HG03469 (cell line): Measurements from ENCODE around the gene PTPN3.
"Not testable (repeated sequence)": the region's sequence is repeated elsewhere in the genome, so short reads cannot be mapped to it uniquely, and the experiment has no call there.

Source experiments
- ATAC-seq: cut with Tn5 transposase; IDR thresholded peaks from one replicate; pipeline ENCODE4 v1.9.1; 2021; ENCODE audit warnings: mild to moderate bottlenecking, moderate library complexity, moderate number of reproducible peaks; ENCODE audit not compliant: unreplicated experiment

PTPN3 gene

DNA sequence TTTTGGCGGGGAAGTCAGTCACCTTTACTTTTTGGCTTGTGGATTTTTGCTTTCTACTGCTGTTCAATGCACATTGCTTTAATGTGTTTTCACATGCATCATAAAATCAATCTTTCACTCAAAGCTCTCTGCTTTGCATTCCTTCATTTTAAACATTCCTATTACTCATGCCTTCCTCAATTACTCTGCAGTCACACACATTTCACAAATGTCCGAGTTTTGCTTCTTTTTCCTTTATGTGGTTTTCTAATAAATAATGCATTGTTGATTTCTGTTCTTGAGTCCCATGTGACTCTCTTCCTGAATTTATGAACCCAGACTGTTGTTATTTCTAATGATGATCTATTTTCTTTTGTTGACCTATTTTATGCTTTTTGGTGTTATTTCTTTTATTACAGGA is 95.0 kb downstream of the PTPN3 start:
- no peak for ATAC-seq

DNA sequence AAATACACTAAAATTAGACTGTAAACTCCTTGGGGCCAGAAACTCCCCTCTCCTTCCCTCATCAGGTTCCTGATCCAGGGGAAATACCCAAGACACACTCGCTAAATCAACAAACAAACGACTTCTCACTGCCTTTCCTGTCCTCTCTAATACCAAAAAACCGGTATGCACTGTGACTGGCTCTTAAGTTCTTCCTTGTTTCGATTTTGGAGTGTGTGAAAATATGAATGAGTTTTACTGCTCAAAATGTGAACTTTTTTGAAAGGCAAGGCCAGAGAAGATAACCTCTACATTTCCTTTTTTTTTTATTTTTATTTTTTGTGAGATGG is 96.2 kb downstream of the PTPN3 start:
- ATAC-seq = no peak

DNA sequence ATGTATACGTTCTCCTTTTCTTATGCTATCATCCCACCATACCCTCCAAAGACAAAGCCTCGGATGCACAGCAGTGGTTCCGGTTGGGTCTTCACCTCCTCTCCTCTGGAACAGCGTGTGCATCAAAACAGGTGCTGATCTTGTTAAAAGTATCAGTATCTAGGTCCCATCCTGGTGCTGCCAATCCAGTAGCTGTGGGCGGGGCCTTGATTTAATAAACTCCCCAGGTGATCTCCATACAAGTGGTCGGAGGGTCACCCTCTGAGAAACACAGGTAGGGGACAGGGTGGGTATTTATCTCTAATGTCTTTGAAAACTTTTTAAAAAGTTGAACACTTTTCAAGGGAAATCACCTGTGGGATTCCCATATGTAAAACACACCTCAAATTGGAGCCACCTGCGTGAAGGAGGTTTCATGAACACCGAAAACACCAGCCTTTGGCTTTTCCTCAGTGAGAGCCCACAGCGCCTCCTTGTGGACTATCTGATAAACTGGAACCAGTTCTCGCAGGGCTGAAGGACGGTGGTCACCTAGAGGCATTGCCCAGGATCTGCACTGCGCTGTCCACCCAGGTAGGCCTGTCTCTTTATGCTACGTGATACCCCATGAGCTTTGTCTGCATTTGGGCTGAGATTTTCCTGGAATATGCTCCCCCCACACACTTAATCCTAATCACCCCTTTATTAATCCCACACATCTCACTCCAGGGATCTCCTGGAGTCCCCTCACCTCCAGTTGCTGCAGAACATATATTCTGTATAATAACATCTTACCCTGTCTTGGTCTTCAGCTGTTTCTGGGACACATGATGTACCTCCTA is 96.7 kb downstream of the PTPN3 start:
- no peak for ATAC-seq

DNA sequence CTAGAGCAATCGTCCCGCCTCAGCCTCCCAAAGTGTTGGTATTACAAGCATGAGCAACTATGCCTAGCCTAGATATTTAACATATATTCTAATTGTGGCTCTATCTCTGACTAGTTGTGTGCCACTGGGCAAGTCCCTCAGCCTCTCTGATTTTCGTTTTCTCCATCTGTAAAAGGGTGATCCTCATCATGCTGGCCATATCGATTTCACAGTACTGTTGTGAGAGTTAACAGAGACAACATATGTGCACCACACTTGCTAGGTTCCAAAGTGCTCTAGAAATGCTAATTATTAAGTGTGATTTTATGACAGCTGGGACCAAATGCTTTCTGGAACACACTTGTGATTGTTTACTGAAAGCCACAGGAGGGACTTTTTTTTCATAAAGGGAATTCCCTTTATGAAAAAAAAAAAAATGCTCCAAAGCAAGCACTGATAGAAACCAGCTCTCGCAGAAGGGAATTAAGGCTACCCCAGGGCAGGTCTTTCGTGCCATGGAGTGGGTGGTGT is 98.8 kb downstream of the PTPN3 start:
- peak; percentile 63 for ATAC-seq

DNA sequence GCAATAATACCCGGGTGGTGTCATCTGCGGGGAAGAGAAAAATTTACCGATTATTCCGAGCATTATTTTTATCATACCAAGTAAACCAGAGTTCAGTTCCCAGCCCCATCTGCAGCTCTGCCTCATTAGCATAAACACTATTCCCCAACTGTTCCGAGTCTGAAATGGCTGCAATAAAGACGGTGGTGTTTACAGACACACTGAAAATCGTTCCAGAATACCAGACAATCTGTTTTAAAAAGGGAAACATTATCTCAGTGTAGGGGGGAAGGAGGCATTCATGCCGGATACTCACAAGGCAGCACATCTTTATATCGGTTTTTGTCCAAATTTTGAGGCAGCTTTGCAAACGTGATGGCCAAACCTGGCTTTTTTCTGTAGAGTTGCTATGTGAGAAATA is 106.9 kb downstream of the PTPN3 start:
- no peak for ATAC-seq

DNA sequence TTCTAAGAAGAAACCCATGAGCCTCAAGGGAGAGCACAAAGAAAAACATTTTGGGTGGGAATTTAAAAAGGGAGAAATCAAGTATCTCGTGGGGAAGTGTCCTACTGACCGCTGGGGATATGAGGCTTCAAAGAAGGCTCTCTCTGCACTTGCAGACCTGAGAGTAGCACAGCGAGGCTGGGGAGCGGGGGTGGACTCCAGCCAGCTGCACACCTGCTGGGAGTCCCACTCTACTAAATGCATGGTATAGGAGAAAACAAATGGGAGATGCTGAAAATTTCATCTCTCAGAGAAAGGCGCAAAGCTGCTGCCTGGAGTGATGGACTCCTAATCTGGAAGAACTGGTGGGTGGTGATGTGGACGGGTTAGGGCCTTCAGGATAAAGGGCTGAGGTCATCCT is 110.3 kb downstream of the PTPN3 start:
- ATAC-seq = no peak

DNA sequence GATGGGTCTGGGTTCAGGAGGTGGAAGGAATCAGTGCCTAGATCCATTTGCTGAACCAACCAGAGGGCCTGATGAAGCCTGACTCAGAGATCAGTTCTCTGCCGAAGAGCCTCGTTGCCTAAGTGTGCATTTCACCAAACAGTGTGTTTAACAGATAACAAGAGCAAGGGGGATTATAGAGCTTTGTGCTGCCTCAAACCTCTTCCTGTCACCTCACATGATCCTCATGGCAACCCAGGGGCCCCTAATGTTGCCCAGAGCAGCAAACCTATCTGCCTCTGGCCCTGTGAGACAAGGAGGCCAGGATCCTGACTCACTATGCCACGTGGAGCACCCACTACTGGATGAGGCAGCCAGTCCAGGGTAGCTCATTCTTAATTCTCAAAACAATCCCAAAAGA is 110.9 kb downstream of the PTPN3 start:
- ATAC-seq = no peak

DNA sequence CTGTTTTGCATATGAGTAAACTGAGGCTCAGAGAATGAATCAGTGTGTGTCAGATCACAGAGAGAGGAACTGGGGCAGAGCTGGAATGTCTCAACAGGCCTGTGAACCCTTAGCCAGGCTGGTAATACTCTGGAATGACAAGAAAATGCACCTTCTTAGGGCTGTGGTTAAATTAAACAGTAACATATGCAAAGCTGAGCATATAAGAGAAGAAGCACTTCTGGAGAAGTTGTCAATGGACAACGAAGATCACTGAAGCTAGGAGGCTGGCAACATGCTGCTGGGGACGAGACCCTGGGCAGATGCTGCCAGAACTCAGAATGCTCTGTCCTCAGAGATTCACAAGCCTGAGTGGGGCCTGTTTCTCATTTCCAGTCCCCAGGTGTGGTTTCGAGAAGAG is 112.6 kb downstream of the PTPN3 start:
- ATAC-seq = no peak

DNA sequence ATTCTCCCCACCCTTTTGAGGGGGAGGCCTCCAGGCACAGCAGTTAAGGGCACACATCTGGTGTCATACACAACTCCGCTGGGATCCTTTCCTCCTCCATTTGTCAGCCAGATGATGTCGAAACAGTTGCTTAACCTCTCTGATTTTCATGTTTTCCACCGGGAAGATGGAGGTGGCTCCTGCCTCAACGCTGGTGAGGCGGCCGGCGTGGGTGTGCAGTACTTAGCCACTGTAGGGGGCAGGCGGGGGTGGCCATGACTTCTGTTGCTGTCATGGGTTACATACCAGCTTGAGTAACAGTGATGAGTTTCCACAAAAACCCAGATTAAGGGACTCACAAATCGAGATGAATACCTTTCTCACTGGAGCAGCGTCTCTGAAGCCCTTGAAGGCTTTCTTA is 114.2 kb downstream of the PTPN3 start:
- ATAC-seq = no peak

DNA sequence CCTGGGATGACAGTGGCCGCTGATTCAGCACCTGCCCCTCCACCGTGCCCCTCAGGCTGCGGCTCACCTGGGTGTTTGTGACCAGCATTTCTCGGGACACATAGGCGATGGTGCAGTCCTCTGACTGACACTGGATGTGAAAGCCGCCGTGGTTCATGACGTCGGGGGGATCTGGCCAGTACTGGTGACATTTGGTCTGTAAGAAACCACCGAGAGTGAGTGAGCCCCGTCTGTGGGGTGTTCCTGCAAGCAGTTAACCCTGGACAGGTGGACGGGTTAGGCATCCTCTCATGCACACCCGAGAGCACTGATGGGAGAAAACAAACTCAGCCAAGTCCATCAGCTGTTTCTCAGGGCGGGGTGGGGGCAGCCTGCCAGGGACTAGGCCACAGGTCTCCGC is 114.8 kb downstream of the PTPN3 start:
- no peak for ATAC-seq

DNA sequence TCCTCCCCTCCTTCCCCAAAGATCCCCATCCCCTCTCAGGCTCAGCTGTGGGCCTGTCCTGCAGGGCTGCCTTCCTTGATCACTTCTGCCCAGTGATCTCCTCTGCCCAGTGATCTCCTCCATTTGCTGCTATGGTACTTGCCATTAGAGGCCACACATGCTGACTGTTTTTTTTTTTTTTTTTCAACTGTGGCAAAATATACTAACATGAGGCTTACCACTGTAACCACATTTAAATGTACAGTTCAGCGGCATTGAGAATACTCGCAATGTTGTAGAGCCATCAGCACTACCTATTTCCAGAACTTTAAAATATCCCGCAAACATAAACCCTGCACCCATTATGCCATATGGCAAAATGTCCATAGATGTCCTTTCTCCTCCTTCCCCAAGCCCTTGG is 115.5 kb downstream of the PTPN3 start:
- ATAC-seq = no peak

DNA sequence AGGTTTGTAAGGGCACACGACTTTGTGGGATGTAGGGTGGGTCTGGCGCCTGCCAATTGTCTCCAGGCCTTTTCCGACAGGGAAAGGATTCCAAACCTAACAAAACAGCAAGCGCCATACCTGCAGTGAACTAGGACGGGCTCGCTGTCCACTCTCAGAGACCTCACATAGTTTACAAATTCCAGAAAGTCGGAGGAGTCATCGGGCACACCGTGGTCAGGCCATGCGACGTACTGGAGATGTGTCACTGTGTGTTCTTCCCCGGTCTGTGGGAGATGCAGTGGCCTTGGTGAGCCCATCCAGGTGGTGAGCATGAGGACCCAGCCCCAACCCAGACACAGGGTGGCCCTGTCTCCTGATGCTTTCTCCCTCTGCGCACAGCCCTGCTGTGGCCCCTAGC is 115.9 kb downstream of the PTPN3 start:
- ATAC-seq = no peak

DNA sequence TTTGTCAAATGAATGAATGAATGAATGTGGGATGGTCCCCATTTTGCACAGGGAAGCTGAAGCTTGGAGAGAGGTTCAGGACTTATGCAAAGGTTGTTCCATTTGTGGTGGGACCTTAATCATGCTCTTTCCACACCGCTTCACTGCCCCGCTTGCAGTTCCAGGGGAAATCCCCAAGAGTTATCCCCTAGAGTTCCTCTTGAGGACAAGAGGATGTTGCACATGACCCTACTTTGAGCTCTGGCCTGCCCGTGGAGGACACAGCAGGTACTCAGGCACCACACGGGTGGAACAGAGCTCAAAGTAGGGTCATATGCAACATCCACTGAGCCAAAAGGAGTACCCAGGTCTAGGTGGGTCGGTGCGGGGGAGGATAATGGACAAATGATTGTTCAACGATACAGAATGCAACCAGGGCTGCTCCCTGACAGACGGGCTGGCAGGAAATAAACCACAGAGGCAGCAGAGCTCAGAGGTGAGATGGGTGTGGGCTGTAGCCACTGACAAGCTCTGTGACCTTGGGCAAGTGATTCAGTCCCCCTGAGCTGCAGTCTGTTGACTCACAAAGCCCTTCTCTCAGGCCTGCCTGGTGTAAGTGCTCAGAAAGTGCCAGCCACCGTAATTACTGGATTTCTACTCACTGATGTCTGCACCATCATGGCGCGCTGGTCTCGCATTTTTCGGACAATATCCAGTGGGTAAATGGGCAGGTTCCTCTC is 116.9 kb downstream of the PTPN3 start:
- peak; percentile 52 for ATAC-seq

DNA sequence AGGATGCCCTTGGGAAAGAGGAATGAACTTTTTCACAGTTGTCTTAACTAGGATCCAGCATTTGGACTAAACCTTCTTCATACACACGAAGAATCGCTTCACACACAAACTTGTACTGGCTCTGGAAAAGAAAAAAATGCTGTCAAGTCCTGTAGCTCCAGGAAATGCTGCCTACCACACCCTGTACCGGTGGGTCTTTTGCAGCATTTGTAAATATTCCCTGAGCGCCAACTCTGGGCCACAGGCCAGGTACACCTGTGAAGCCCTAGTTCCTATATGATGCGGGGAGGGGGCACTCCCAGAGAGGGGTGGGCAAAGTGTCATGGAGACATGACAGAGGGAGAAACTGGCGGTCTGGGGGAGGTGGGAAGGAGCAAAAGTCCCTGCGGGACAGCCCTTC is 118.6 kb downstream of the PTPN3 start:
- no peak for ATAC-seq

DNA sequence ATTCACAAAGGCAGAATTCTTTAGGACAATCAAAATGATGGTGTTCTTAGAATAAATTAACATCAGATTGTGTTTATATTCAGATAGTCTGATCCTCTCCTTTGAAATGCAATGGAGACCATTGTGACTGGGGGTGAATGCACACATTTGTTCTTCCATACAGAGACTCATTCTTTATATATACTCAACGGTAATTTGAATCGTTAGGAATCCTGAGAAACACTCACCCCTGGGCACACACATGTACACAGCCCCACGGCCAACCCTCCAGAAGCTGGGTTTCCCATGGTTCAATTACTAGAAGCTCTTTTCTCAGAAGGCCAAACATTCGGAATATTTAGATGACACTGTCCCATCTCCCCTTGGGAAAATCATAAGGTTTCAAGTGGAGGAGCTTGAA is 119.8 kb downstream of the PTPN3 start:
- ATAC-seq = no peak

DNA sequence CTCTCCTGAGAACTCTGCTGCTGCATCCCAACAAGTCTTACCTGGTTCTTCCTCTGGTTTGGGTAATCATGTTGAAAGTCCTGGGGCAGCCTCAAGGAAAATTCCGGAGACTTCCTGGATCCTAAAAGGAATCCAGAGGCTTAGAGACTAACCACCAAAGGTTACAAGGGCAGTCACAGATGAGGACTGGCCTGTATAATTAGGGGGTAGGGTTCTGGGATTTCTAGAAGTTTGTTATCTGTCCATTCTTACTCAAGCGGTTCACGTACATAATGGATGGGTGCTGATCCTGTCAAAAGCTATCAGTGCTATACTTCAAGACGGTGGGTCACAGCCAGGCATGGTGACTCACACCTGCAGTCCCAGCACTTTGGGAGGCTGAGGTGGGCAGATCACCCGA is 125.9 kb downstream of the PTPN3 start:
- ATAC-seq = no peak

DNA sequence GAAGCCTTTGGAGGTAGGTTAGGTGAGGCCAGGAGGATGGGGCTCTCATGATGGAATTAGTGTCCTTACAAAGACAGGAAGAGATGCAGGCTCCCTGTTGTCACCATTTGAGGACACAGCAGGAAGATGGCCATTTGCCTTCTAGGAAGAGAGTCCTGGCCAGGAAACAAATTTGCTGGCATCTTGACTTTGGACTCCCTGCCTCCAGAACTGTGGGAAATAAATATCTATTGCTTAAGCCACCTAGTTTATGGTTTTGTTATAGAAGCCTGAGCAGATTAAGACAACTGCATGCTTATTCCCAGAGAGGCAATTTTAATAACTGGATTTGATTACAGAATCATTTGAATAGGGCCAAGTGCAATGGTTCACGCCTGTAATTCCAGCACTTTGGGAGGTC is 126.7 kb downstream of the PTPN3 start:
- ATAC-seq = no peak

DNA sequence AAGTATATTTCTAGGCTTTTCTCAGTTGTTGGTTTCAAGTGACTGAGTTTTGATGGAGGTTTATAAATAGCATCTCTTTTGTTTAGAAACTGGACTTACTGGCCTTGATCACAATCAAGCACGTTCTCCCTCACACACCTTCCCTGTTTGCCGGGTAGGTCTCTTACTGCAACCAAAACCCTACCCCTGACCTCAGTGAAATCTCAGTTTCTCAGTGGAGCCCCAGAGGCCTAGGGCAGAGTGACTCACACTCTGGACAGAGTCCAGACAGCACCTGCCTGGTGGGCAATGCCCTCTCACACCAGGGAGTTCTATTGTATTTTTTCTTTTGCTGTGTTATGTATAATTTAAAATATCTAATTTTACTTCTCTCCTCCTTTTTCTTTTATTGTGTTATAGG is 128.8 kb downstream of the PTPN3 start:
- peak; percentile 74 for ATAC-seq

DNA sequence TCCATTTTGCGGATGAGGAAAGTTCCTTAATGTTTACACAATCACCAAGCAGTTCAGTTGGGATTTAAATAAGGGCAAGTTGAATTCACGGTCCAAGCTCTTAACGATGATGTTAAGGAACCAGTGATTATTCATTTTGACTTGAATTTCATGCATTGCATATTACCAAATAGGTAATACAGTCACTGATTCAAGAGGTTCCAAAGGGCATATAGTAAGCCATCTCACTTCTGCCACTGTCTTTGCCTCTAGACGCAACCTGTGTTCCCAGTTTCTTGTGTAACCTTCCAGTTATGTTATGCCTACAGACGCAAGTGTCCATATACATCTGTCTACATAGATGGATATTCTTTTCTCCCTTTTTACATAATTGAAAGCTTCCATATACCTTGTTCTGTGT is 137.3 kb downstream of the PTPN3 start:
- no peak for ATAC-seq

DNA sequence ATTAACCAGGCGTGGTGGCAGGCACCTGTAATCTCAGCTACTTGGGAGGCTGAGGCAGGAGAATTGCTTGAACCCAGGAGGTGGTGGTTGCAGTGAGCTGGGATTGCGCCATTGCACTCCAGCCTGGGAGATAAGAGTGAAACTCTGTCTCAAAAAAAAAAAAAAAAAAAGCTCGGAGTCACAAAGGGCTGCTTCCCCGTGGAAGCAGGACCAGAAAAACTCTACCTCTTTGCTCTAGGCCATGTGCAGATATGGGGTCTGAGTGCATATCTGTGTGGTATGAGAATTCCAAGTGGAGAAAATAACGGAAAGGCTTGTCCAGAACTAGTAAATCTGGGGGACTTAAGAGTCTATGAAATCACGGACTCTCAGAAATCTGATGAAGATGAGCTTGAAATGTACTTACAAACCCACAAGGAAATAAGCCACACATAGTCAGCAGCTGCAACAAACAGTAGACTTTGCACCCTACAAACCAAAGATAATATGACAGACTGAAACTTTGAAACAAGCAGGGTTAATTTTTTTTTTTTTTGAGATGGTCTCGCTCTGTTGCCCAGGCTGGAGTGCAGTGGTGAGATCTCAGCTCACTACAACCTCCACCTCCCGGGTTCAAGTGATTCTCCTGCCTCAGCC is 139.0 kb downstream of the PTPN3 start:
- ATAC-seq = not testable (repeated sequence)

DNA sequence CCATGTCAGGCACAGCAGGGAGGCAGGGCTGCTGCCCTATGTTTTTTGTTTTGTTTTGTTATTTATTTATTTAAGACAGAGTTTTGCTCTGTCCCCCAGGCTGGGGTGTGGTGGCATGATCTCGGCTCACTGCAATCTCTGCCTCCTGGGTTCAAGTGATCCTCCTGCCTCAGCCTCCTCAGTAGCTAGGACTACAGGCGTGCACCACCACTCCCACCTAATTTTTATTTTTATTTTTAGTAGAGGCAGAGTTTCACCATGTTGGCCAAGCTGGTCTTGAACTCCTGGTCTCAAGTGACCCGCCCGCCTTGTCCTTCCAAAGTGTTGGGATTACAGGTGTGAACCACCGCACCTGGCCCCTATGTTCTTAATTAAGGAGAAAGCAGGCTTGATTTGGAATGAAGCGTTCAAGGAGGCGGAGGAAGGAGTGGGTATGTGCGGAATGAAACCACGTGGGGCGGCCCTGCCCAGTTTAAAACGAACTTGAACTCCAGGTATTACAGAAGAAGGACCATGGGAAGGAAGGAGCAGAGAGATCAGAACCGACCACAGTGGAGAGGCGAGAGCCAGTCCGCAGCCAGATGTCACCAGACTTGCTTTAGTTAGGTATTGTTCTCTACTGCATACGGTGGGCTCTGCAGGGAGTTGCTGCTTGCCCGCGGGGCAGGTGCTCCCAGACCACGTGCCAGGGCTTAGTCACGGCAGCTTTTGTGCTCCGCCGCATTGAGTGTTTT is 142.4 kb downstream of the PTPN3 start:
- no peak for ATAC-seq
